Right lobe of liver (tissue), 6 donors: ENCODE measurements around the gene TERF2IP. TPM values are rescaled to one million over a fixed set of nuclear protein-coding genes. Genes with fewer than 3 reads are reported as not detected.

Experiments used
- ATAC-seq, 4 donors: fragments of 200-7000 bp; cut with Tn5 transposase; one replicate each; pipeline ENCODE4 v1.9.1; 2020; ENCODE audit warnings: mild to moderate bottlenecking in 4 of 4, moderate library complexity in 4 of 4
- DNase-seq, 3 donors: peaks; one replicate each; pipeline ENCODE4 v3.0.0-alpha.2; 2020
- H3K27ac ChIP-seq, 3 donors: fragments of 200-600 bp; one replicate each; pipeline ENCODE4 v1.8.0; 2022
- H3K27me3 ChIP-seq, 2 donors: fragments of 200-600 bp; one replicate each; pipeline ENCODE4 v1.8.0; 2022
- H3K36me3 ChIP-seq, 4 donors: fragments of 200-600 bp; sonication (generic) in 1 of 4; one replicate each; pipeline versions ENCODE4 v1.5.1 to v1.8.0; 2017 to 2022; ENCODE audit warnings: control low read depth in 1 of 4
- H3K4me1 ChIP-seq, 4 donors: fragments of 200-600 bp; sonication (generic) in 1 of 4; one replicate each; pipeline versions ENCODE4 v1.5.1 to v1.8.0; 2017 to 2022; ENCODE audit warnings: control low read depth in 1 of 4
- H3K4me3 ChIP-seq, 3 donors: fragments of 200-600 bp; one replicate each; pipeline ENCODE4 v1.8.0; 2022
- H3K9me3 ChIP-seq, 4 donors: fragments of 200-600 bp; sonication (generic) in 1 of 4; one replicate each; pipeline versions ENCODE4 v1.5.1 to v1.8.0; 2017 to 2022; ENCODE audit warnings: control low read depth in 1 of 4
- POLR2A ChIP-seq: fragments of 450-650 bp; IDR thresholded peaks from one replicate; pipeline ENCODE4 v1.6.1; 2017; ENCODE audit warnings: antibody characterized with exemption, mild to moderate bottlenecking
- WGBS: methylation state at CpG from one replicate; pipeline ENCODE4 v1.1.6; 2018; ENCODE audit warnings: low coverage, low lambda C conversion rate; ENCODE audit not compliant: insufficient coverage; ENCODE audit errors: missing lambda C conversion rate; 5-methylcytosine and 5-hydroxymethylcytosine counted together
- intact Hi-C, 2 donors: fragments of 100-400 bp; cut with DNase I; formaldehyde crosslinking; loops; one replicate each; pipeline versions ENCODE4 v1.11.2 to v1.14.1; 2022
- total RNA-seq, 6 experiments: library from RNA; depleted of rRNA in 2 of 6; stranded (reverse); fragments of >200 nt in 2 of 6; fragmentation: NEBNext Ultra II Directional in 3 of 6; extraction: Animal tissue kit (Norgen Biotek cat#: 25700) in 3 of 6; gene quantifications; one replicate each; pipeline versions ENCODE4 v1.1.0 to v1.2.4, GENCODE V29; 2016 to 2023
- TF ChIP-seq, protein P1 (sequence below), 4 donors: fragments of 200-600 bp in 3 of 4; fragments of 450-650 bp in 1 of 4; IDR thresholded peaks; one replicate each; pipeline versions ENCODE4 v1.5.1 to v1.8.0; 2016 to 2022; ENCODE audit warnings: antibody characterized with exemption in 4 of 4, mild to moderate bottlenecking in 2 of 4
- donor health status: DM: no; HTN: yes; CAD: no.
- donor health status: DM: no; HTN: no; CAD: no.
- donor health status: DM: no; HTN: no; CAD: no.
- donor health status: DM: no; HTN: yes; CAD: no.
- donor health status: DM: no; HTN: yes; CAD: no.

The TERF2IP gene
- total RNA-seq, 6 experiments from 2014 or later, result 16.0 to 25.1 (median 23.2) TPM

DNA sequence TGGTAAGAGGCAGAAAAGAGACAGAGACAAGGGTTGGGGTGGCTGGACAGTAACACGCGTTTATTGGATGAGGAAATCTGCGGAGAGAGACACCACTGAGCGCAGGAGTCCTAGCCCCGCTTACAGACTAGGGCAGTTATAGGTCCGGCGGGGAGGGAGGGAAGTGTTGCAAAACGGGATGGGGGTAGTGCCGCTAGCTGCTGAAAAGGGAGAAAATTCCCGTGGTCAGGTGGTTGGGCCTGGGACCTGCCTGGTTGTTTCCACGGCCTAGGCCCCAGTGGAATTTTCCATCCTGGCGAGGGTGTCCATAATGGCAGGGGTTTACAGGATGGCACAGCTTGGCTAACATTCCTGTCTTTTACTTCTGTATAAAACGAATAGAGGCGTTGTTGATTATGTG is 34.7 kb downstream of the TERF2IP start:
- no peaks in the 10 kb centered on the region for H3K9me3 ChIP-seq
- ATAC-seq (no peak), DNase-seq (no peak)
- H3K4me3 ChIP-seq, result no peak overlapping the region
- H3K4me1 ChIP-seq, result no peaks in the 10 kb centered on the region
- TF ChIP-seq, protein P1, sequence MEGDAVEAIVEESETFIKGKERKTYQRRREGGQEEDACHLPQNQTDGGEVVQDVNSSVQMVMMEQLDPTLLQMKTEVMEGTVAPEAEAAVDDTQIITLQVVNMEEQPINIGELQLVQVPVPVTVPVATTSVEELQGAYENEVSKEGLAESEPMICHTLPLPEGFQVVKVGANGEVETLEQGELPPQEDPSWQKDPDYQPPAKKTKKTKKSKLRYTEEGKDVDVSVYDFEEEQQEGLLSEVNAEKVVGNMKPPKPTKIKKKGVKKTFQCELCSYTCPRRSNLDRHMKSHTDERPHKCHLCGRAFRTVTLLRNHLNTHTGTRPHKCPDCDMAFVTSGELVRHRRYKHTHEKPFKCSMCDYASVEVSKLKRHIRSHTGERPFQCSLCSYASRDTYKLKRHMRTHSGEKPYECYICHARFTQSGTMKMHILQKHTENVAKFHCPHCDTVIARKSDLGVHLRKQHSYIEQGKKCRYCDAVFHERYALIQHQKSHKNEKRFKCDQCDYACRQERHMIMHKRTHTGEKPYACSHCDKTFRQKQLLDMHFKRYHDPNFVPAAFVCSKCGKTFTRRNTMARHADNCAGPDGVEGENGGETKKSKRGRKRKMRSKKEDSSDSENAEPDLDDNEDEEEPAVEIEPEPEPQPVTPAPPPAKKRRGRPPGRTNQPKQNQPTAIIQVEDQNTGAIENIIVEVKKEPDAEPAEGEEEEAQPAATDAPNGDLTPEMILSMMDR (IDR thresholded peaks at IDR 0.05), result no peak
- TF ChIP-seq POLR2A, result no peak
- no peaks in the 10 kb centered on the region for H3K36me3 ChIP-seq
- intact Hi-C loops, result no loop called here
- H3K27me3 ChIP-seq, result no peaks in the 10 kb centered on the region
- 95% methylated on average over 7 of the region's 14 CpGs for WGBS
- no peak overlapping the region for H3K27ac ChIP-seq

DNA sequence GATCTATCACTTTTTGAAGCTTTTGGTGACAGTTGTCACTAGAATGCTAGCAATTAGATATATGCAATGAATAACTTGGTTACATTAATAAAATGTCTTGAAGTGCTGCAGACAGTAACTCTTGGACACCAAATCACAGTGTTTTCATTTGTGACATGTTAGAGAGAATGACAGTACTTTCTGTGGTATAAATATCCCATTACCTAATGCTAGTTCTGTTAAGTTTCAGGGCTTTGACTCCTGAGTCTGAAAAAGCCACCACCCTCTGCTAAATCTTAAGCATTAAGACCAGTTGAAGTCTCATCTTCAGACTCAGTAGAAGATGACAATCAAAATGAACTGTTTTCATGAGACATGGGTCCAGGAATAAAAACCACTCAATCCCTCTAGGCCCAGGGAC is 39.8 kb downstream of the TERF2IP start:
- H3K4me3 ChIP-seq, result no peak overlapping the region
- no peaks in the 10 kb centered on the region for H3K4me1 ChIP-seq
- no peak overlapping the region for H3K27ac ChIP-seq
- no peaks in the 10 kb centered on the region for H3K36me3 ChIP-seq
- H3K27me3 ChIP-seq, result no peaks in the 10 kb centered on the region
- DNase-seq (no peak), ATAC-seq (no peak)
- intact Hi-C loops, result no loop called here
- no peak for TF ChIP-seq POLR2A
- TF ChIP-seq, protein P1 (IDR thresholded peaks at IDR 0.05), result no peak
- no peaks in the 10 kb centered on the region for H3K9me3 ChIP-seq

DNA sequence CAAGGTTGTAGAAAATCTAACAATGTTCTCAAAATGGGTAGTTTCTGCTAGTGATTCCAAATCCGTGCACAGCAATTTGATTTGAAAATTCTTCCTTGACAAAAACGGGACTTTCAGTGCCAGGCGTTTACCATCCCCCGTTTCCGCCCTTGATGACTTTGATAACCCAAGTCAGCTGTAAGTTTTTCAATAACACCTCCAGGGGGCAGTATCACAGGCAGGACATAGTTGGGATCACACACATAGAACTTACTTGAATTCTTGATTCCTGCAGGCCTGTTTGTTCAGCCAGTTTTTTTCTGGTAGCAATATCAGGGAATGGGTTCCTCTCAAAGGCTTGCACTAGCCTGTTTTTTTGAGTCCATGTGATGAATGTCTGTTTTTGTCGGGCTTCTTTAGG is 48.1 kb downstream of the TERF2IP start:
- ATAC-seq (no peak), DNase-seq (no peak)
- H3K9me3 ChIP-seq, result no peaks in the 10 kb centered on the region
- H3K4me3 ChIP-seq, result no peak overlapping the region
- WGBS, result 85% methylated on average over 6 of the region's 6 CpGs
- H3K4me1 ChIP-seq, result no peaks in the 10 kb centered on the region
- H3K27me3 ChIP-seq, result no peaks in the 10 kb centered on the region
- intact Hi-C loops, result no loop called here
- no peaks in the 10 kb centered on the region for H3K36me3 ChIP-seq
- no peak for TF ChIP-seq POLR2A
- TF ChIP-seq, protein P1 (IDR thresholded peaks at IDR 0.05), result no peak
- no peak overlapping the region for H3K27ac ChIP-seq

DNA sequence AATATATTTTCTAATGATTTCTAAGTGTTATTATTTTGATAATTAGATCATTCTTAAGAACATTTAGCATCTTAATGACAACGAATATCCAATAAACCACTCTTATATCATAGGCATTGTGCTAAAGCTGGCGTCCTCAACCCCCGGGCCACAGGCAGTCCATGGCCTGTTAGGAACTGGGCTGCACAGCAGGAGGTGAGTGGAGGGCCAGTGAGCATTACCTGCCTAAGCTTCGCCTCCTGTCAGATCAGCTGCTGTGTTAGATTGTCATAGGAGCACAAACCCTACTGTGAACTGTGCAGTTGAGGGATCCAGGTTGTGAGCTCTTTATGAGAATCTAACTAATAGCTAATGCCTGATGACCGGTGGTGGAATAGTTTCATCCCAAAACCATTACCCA is 50.0 kb downstream of the TERF2IP start:
- TF ChIP-seq, protein P1 (IDR thresholded peaks at IDR 0.05), result no peak
- no peak for TF ChIP-seq POLR2A
- Histone ChIP-seq H3K27me3 (no peaks in the 10 kb centered on the region), H3K9me3 (no peaks in the 10 kb centered on the region), H3K36me3 (no peaks in the 10 kb centered on the region), H3K27ac (no peak overlapping the region), H3K4me3 (no peak overlapping the region), H3K4me1 (no peaks in the 10 kb centered on the region)
- no peak for ATAC-seq
- WGBS, result 80% methylated on average over 4 of the region's 5 CpGs
- DNase-seq, result no peak
- intact Hi-C loops, result no loop called here

DNA sequence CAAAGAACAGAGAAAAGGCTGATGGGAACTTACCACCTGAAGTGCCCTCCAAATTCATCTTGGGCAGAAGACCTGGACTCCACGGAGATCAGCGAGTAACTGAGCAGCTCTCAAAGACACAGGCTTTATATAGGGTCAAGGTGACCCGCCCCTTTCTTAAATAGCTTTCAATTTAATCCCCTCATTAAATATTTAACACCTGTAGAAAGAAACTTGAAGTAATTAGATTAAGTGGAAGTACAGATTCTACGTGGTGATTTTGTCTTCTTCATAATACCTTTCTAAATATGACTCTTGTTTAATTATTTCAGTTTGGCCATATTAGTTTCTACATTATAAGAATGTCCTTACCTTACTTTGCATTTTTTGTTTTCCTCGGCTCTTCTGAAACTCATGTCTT is 53.8 kb downstream of the TERF2IP start, which contains the start of gene DUXB:
Gene DUXB (minus strand): TSS at position 101 of the 400 bp plus-strand sequence. CDS start 43 bp downstream, at position 58.
- Histone ChIP-seq H3K4me1 (no peaks in the 10 kb centered on the region), H3K4me3 (no peak within 1 kb of the TSS), H3K36me3 (no peaks in the 10 kb centered on the region), H3K9me3 (no peaks in the 10 kb centered on the region), H3K27ac (no peak within 1 kb of the TSS), H3K27me3 (no peaks in the 10 kb centered on the region)
- no peak for ATAC-seq
- 68% methylated on average over 5 of the region's 5 CpGs for WGBS
- intact Hi-C loops, result no loop called here
- TF ChIP-seq, protein P1 (IDR thresholded peaks at IDR 0.05), result no peak
- TF ChIP-seq POLR2A, result no peak
- no peak for DNase-seq
